GM23338 (cell line): ENCODE data around the gene CCL14.

Experiments
- EZH2 ChIP-seq: fragments of 200-600 bp; sonication (generic); IDR thresholded peaks from one replicate; pipeline ENCODE4 v1.8.0; 2017; ENCODE audit warnings: antibody characterized with exemption, mild to moderate bottlenecking, low read depth; ENCODE audit not compliant: unreplicated experiment
- EZH2phosphoT487 ChIP-seq: fragments of 200-600 bp; sonication (generic); IDR thresholded peaks from one replicate; pipeline ENCODE4 v1.8.1; 2018; ENCODE audit warnings: antibody characterized with exemption; ENCODE audit not compliant: unreplicated experiment
- TF ChIP-seq, protein P1 (sequence below), 2 experiments: fragments of 200-600 bp in 1 of 2; sonication (generic) in 1 of 2; conservative IDR thresholded peaks; 2 replicates each; pipeline versions ENCODE4 v1.5.1 to v1.6.1; 2016 to 2017; ENCODE audit warnings: antibody characterized with exemption in 2 of 2, low read depth in 2 of 2, mild to moderate bottlenecking in 2 of 2, moderate library complexity in 1 of 2

DNA sequence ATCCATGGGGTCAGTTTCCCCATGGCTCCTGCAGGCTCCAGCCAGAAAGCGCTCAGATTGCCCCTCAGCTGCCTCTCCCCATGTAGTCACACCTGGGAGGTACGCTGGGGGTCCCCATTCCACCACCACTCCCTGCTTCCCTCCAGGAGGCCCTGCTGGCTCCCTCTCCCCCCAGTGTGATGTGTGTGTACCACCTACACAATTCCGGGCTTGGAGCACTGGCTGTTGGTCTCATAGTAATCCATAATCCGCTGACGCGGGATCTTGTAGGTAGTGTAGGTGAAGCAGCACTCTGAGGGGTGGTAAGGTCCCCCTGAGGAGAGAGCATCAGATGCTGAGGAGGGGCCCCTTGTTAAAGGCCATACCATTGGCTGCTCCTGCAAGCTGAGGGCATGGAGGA lies 2.4 kb downstream of the CCL14 start:
- TF ChIP-seq EZH2phosphoT487 (no peak), EZH2 (no peak)
- TF ChIP-seq, protein P1, sequence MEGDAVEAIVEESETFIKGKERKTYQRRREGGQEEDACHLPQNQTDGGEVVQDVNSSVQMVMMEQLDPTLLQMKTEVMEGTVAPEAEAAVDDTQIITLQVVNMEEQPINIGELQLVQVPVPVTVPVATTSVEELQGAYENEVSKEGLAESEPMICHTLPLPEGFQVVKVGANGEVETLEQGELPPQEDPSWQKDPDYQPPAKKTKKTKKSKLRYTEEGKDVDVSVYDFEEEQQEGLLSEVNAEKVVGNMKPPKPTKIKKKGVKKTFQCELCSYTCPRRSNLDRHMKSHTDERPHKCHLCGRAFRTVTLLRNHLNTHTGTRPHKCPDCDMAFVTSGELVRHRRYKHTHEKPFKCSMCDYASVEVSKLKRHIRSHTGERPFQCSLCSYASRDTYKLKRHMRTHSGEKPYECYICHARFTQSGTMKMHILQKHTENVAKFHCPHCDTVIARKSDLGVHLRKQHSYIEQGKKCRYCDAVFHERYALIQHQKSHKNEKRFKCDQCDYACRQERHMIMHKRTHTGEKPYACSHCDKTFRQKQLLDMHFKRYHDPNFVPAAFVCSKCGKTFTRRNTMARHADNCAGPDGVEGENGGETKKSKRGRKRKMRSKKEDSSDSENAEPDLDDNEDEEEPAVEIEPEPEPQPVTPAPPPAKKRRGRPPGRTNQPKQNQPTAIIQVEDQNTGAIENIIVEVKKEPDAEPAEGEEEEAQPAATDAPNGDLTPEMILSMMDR (conservative IDR thresholded peaks at IDR 0.05; ENCODE audit: low read depth in 2 of 2) = no peak
